Stimulated activated CD4-positive, alpha-beta T cell treated with anti-CD3 and anti-CD28 coated beads, Interleukin-2, amount 100 ng/mL, for 4 hours (primary cell): ENCODE results near the gene PLB1.

Source experiments
- DNase-seq: peaks from one replicate; pipeline ENCODE4 v3.0.0-alpha.2; 2020; ENCODE audit warnings: low read depth

Gene PLB1

GRCh38 chr2:28495551-28496250 is at the start of gene PLB1:
PLB1 (plus strand) TSS chr2:28496060; CDS start chr2:28496115, 55 bp downstream.
- DNase-seq = no peak

- no peak for DNase-seq
Observed at GRCh38 chr2:28446531-28446930, 49.3 kb upstream of the PLB1 start.

- no peak for DNase-seq
Observed at GRCh38 chr2:28447086-28447485, 48.8 kb upstream of the PLB1 start.

GRCh38 chr2:28447943-28448792 is 47.7 kb upstream of the PLB1 start:
- DNase-seq = no peak

GRCh38 chr2:28448793-28449100 is 47.1 kb upstream of the PLB1 start:
- no peak for DNase-seq

GRCh38 chr2:28449126-28449487 is 46.8 kb upstream of the PLB1 start:
- DNase-seq = no peak

- peak; percentile 77 for DNase-seq
Observed at GRCh38 chr2:28449488-28450395, 46.1 kb upstream of the PLB1 start.

GRCh38 chr2:28450901-28451565 is 44.8 kb upstream of the PLB1 start:
- DNase-seq = no peak

GRCh38 chr2:28451793-28452533 is 43.9 kb upstream of the PLB1 start:
- no peak for DNase-seq

- DNase-seq = peak; percentile 71
Observed at GRCh38 chr2:28452534-28453081, 43.3 kb upstream of the PLB1 start.

- DNase-seq = no peak
Observed at GRCh38 chr2:28453396-28453795, 42.5 kb upstream of the PLB1 start.

GRCh38 chr2:28454016-28454930 is 41.6 kb upstream of the PLB1 start:
- DNase-seq = no peak

- DNase-seq = no peak
Observed at GRCh38 chr2:28457237-28457636, 38.6 kb upstream of the PLB1 start.

- DNase-seq = no peak
Observed at GRCh38 chr2:28461056-28461455, 34.8 kb upstream of the PLB1 start.

GRCh38 chr2:28462122-28462521 is 33.7 kb upstream of the PLB1 start:
- DNase-seq = no peak

- DNase-seq = no peak
Observed at GRCh38 chr2:28463211-28463816, 32.5 kb upstream of the PLB1 start.

GRCh38 chr2:28463893-28464292 is 32.0 kb upstream of the PLB1 start:
- no peak for DNase-seq

- no peak for DNase-seq
Observed at GRCh38 chr2:28465148-28465885, 30.5 kb upstream of the PLB1 start.

- DNase-seq = no peak
Observed at GRCh38 chr2:28469304-28469703, 26.6 kb upstream of the PLB1 start.
